H7 (cell line): ENCODE measurements around the gene ARHGAP12. TPM values are rescaled to one million over a fixed set of nuclear protein-coding genes. Genes with fewer than 3 reads are reported as not detected.

Experiments used
- DNase-seq: peaks from one replicate; pipeline ENCODE4 v3.0.0; 2012
- H3K27me3 ChIP-seq: 2 replicates; pipeline ENCODE4 v1.6.0; 2011; ENCODE audit warnings: mild to moderate bottlenecking, low read length; ENCODE audit not compliant: control insufficient read depth, insufficient read depth
- H3K36me3 ChIP-seq: replicated peaks from 2 replicates; pipeline ENCODE4 v1.5.1; 2011; ENCODE audit warnings: low read length; ENCODE audit not compliant: control insufficient read depth, insufficient read depth
- H3K4me3 ChIP-seq: 2 replicates; pipeline ENCODE4 v1.5.1; 2011; ENCODE audit warnings: low read depth, mild to moderate bottlenecking, control low read depth, low read length, moderate library complexity; ENCODE audit not compliant: insufficient read depth
- total RNA-seq: library from RNA; depleted of rRNA; stranded (reverse); fragments of >200 nt; shearing (Covaris generic); gene quantifications from 2 replicates; pipeline ENCODE4 v1.2.3, GENCODE V29; 2014; rRNA removed

The ARHGAP12 gene
- total RNA-seq, 1 experiment from 2014 or later, result 28.5 TPM

DNA sequence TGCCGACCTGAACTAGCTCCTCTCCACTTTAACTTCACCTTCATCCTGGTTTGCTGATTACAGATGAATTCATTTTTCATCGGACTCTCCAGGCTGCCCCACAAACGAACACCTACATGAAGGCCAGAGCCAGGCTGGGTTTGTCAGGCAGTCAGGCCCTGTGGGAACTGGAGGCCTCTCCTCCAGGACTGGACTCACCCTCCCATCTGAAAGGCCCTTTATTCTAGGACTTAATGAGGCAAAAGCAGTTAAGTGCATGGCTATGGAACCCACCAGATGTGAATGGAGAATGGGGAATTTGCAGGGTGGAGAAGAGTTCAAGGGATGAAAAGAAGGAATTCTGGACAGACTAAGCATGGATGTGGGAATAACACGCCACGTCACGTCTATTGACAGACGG, 170.8 kb downstream of the ARHGAP12 start:
- Histone ChIP-seq H3K27me3 (no peaks in the 10 kb centered on the region), H3K36me3 (no peaks in the 10 kb centered on the region), H3K4me3 (no peak overlapping the region)
- no peak for DNase-seq

DNA sequence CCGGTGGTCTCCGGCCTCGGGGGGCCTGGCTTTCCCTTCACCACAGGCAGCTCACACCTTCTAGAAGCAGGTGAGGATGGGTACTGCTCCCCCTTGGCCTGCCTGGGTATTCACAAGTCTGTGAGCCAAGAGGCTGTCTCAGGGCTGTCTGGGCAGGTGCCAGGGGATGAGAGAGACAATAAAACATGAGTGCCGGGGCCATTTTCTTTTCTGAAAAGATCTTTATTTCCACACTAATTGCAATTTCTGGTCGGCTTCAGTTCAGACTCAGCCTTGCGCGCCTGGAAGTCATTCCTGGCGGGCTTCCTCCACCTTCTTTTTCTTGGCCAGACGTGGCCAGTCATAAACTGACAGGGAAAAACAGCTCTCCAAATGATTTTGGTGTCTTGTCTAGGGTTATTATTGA, 171.2 kb downstream of the ARHGAP12 start:
- Histone ChIP-seq H3K36me3 (no peaks in the 10 kb centered on the region), H3K4me3 (no peak overlapping the region), H3K27me3 (no peaks in the 10 kb centered on the region)
- no peak for DNase-seq

DNA sequence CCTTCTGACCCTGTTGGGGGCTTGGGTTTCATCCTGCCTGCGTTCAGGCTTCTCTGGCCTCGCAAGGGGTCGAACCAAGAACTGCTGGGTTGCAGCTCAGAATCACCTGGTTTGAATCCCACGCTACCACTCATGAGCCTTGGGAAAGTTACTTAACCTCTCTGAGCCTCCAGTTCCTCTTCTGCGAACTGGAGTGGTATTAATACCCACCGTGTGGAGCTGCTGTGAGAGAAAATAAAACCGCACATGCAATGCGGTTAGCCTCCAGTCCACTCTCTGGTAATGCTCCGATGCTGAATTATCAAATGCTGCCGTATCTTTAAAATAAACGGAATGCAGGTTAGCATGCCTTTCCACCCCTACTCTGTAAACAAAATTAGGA, 171.9 kb downstream of the ARHGAP12 start:
- no peaks in the 10 kb centered on the region for H3K36me3 ChIP-seq
- no peaks in the 10 kb centered on the region for H3K27me3 ChIP-seq
- no peak overlapping the region for H3K4me3 ChIP-seq
- DNase-seq, result no peak

DNA sequence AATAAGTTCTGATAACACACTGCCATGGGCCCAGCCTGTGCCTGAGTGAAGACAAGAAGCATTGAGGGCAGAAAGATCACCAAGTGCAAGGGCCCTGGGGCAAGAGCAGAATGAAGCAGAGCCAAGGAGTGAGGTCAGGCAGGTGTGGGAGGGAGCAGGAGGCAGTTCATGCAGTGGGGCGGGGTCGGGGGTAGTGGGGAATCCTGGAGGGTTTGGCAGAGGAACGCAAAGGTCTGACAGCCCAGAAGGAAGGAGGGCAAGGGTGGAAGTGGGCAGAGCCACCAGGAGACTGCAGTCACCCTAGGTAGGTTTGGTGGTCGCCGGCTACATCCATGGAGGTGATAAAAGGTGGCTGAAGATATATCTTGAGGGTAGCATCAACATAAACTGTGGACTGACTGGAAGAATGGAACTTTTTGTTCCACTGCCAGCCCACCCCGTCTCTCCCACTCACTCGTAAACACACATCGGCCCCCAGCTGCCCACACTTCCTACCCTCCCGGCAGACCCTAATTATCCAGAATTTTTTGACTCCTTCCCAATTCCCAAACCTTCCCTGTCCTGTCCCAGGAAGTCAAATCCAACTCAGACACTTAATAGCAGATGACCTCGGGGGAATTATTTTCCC, 172.4 kb downstream of the ARHGAP12 start:
- Histone ChIP-seq H3K4me3 (no peak overlapping the region), H3K36me3 (no peaks in the 10 kb centered on the region), H3K27me3 (no peaks in the 10 kb centered on the region)
- DNase-seq, result no peak

Other genes starting within 250 kb of the ARHGAP12 start
- 61.1 and 91.5 TPM in 2 replicates for gene KIF5B, start 127.6 kb upstream of the ARHGAP12 start, total RNA-seq